HG03045 (cell line): ENCODE results near the gene EEF2KMT.
"Not testable (repeated sequence)": the region's sequence is repeated elsewhere in the genome, so short reads cannot be mapped to it uniquely, and the experiment has no call there.

Source experiments
- ATAC-seq: cut with Tn5 transposase; IDR thresholded peaks from one replicate; pipeline ENCODE4 v1.9.1; 2021; ENCODE audit warnings: mild to moderate bottlenecking, moderate library complexity; ENCODE audit not compliant: unreplicated experiment

The EEF2KMT gene

DNA sequence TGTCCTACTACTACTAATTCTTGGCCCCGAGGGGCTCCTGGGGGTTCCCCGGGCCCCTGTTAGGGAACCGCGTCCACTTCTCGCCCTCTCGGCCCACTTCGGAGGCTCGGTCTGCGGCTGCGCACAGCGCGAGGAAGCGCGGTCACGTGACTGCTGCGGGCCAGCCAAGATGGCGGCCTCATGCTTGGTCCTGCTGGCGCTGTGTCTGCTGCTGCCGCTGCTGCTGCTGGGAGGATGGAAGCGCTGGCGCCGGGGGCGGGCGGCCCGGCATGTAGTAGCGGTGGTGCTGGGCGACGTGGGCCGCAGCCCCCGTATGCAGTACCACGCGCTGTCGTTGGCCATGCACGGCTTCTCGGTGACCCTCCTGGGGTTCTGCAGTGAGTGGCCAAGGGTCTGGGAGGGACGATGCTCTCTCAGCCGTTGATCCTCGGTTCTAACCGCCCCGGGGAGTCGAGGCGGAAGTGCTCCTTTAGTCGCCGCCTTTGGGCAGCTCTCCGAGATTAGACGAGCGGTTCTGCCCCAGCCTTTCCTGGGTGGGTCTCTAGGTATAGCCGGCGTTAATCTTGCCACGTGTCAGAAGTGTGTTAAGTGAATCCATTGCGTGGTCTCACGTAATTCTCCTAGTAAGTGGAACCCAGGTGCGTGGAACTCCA, 25.8 kb downstream of the EEF2KMT start, which contains the start of gene ALG1:
TSS of gene ALG1 (plus strand) at position 163 of the 653 bp plus-strand sequence. CDS start at position 170, 7 bp downstream.
- peak; percentile 81 for ATAC-seq

GRCh38 chr16:5071341-5071680, 26.3 kb downstream of the EEF2KMT start:
- ATAC-seq = no peak

- ATAC-seq = no peak
Observed at GRCh38 chr16:5070431-5071186, 27.0 kb downstream of the EEF2KMT start.

GRCh38 chr16:5069854-5070253, 27.7 kb downstream of the EEF2KMT start:
- ATAC-seq = no peak

DNA sequence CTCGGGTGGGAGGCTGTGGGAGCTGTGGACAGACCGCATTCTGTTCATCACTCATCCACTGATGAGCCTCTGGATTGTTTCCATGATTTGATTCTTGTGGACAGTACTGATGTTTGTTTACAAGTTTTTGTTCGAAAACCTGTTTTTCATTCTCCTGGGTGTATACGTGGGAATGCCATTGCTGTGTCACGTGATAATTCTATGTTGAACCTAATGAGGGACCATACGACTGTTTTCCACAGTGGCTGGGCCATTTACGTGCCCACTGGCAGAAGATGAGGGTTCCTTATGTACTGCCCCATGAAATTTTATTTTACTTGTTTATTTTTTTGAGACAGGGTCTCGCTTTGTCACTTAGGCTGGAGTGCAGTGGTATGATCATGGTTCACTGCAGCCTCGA, 28.5 kb downstream of the EEF2KMT start:
- ATAC-seq = no peak

DNA sequence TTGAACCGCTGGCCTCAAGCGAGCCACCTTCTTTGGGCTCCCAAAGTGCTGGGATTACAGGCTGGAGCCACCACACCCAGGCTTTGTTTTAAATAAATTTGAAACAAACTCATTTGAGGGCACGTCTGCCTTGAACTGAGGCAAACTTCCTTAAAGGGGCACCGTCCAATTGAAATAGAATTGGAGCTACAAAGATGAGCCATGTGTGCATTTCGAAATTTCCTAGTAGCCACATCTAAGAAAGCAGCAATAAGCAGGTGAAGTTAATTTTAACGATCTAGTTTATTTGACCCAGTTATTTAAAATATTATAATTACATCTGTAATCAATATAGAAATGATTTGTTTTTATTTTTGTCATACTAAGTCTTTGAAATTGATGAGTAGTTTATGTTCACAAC, 31.1 kb downstream of the EEF2KMT start:
- ATAC-seq = no peak

DNA sequence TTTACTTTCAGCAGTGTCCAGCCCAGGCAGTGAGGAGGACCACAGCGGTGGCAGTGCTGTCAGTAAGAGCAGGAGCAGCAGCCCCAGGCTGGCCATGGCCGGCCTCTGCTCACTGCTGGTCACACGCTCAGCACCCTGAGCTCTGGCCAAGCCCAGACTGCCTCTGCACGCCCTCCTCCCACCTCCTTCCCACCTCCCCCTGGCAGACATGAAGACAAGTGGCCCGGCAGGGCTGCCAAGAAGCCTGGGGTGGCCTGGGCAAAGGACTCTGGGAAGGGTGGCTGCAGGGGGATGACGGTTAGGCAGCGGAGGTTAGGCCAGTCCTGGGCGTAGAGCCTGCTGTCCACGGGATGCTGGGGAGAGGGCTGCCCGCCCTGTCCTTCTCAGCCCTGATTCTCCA, 31.8 kb downstream of the EEF2KMT start, which contains the start of gene C16orf89:
TSS of gene C16orf89 (minus strand) at position 144 of the 400 bp plus-strand sequence. CDS start at position 96, 48 bp downstream.
- no peak for ATAC-seq

DNA sequence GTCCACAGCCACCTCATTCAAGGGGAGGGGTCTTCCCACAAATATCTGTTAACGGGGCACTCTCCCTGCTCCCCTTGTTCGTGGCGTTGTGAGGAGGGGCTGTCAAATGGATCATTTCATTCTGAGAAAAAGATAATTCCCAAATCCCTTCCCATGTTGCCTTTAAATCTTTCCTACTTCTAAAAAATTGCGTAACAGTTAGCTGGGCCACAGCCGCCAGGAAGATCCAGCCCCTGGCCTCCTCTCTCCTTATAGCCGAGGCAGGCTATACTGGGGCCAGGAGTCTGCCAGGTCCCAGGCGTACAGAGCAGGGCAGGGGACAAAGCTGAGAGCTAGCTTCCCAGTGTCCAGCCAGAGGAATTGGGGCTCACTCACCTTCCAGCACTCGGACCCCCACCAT, 32.3 kb downstream of the EEF2KMT start:
- no peak for ATAC-seq

DNA sequence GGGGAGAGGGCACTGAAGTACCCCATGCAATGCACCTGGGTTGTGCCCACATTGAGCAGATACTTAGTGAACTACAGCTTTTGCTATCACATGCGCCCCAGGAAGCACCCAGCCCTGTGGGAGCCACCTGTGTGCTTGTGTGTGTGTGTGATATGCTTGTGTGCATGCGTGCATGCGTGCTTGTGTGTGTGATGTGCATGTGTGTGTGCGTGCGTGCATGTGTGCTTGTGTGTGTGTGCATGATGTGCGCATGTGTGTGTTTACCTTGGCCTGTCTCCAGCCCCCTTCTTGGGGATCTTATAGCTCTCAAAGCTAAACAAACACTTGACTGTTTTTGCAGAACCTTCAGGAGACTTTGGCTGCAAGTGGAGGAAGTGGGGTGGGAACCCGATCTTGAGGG, 32.7 kb downstream of the EEF2KMT start:
- no peak for ATAC-seq

DNA sequence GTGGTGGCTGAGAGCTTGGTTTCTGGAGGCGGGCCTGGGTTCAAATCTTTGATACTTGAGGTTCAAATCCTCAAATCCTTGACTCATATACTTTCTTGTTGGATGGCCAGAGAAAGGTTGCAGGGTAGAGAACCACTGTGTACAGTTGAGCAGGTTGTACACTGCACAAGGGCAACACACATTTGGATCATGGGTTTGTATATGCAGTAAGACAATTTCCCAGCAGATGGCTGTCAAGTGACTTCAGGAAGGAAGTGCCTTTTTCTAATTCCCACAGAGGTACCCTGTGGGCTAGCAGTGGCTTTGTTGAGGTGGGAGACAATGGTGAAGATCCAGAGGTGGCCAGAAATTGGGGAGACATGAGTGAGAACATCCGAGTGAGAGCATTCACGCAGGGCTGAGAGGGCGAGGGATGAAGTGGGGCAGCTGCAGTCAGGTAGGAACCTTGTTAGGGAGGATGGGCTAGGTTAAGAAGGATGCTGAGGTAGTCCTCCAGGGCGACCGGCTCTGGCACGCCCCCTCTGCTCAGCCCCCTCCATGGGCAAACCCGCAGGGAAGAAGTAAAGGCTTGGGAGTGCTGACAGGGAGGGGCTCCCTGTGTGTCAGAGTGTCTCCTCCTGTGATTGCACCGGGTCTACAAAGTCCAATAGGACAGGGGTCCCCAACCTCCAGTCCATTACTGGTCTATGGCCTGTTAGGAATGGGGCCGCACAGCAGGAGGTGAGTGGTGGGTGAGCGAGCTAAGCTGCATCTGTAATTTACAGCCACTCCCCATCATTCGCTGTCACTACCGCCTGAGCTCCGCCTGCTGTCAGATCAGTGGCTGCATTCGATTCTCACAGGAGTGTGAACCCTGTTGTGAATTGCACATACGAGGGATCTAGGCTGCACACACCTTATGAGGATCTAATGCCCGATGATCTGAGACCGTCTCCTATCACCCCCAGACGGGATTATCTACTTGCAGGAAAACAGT, 34.5 kb downstream of the EEF2KMT start:
- no peak for ATAC-seq

- no peak for ATAC-seq
Observed at GRCh38 chr16:5062051-5062450, 35.5 kb downstream of the EEF2KMT start.

- no peak for ATAC-seq
Observed at GRCh38 chr16:5060073-5060641, 37.4 kb downstream of the EEF2KMT start.

DNA sequence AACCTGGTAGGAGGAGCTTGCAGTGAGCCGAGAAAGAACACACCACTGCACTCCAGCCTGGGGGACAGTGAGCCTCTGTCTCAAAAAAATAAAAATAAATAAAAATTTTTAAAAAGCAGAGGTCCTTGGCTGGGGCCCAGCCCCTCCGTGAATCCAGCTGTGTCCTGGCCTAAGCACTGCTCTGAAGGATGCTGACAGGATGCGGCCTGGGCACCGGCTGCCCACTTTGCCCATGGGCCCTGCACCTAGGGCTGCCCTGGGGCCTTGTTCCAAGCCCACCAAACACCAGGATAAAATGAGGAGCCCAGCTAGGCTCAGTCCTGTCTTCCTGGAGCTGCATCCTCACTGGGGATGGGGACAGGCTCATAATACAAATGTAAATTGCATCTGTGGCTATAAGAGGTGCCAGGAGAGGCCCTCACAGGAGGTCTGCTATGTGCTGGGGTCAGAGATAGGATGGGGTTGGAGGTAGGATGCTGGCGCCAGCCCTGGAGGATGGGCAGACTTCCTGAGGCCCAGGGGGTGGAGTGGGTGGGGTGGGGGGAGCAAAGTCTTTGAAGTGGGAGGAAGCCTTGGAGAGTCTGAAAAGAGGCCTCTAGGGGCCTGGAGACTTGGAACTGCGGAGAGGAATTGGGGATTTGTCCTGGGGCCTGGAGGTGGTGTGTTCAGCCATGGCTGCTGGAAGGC, 38.1 kb downstream of the EEF2KMT start:
- ATAC-seq = no peak

GRCh38 chr16:5058476-5058875, 39.1 kb downstream of the EEF2KMT start:
- ATAC-seq = no peak

GRCh38 chr16:5056352-5056751, 41.2 kb downstream of the EEF2KMT start:
- ATAC-seq = no peak

GRCh38 chr16:5054876-5055865, 42.4 kb downstream of the EEF2KMT start:
- no peak for ATAC-seq

GRCh38 chr16:5046914-5047313, 50.7 kb downstream of the EEF2KMT start:
- ATAC-seq = no peak

- no peak for ATAC-seq
Observed at GRCh38 chr16:5045499-5046115, 52.0 kb downstream of the EEF2KMT start.

DNA sequence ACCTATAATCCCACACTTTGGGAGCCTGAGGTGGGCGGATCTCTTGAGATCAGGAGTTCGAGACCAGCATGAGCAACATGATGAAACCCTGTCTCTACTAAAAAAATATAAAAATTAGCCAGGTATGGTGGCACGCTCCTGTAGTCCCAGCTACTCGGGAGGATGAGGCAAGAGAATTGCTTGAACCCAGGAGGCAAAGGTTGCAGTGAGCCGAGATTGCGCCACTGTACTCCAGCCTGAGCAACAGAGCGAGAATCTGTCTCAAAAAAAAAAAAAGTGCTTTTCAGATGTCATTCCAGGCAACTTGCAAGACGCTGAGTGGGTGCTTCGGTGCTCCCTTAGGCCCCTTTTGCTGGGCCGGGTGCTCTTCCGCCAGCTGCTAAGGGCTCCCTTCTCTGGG, 53.0 kb downstream of the EEF2KMT start:
- ATAC-seq = not testable (repeated sequence)
